Endothelial cell of hepatic sinusoid (primary cell): ENCODE measurements around the gene MPIG6B.

Experiments used
- in situ Hi-C: cut with HindIII; loops from 2 replicates; pipeline ENCODE4 v1.10.0; 2017; ENCODE audit warnings: low sequenced_read_pairs

The MPIG6B gene

GRCh38 chr6:31719001-31719400, 4.2 kb upstream of the MPIG6B start:
- in situ Hi-C loops, result no loop called here

GRCh38 chr6:31720196-31720770, 2.9 kb upstream of the MPIG6B start:
- in situ Hi-C loops, result no loop called here

GRCh38 chr6:31721351-31722020, 1.7 kb upstream of the MPIG6B start, which contains the start of gene LY6G6C:
TSS of gene LY6G6C (minus strand) at chr6:31721746. CDS start at chr6:31721679, 67 bp downstream.
- in situ Hi-C loops, result no loop called here

GRCh38 chr6:31722173-31722572, 1.0 kb upstream of the MPIG6B start:
- in situ Hi-C loops, result no loop called here

GRCh38 chr6:31723980-31724691, 963 bp downstream of the MPIG6B start:
- in situ Hi-C loops, result no loop called here

- in situ Hi-C loops, result no loop called here
Measured at GRCh38 chr6:31725502-31726350, 2.6 kb downstream of the MPIG6B start.

GRCh38 chr6:31727034-31727716, 4.0 kb downstream of the MPIG6B start:
- in situ Hi-C loops, result no loop called here

- in situ Hi-C loops, result no loop called here
Measured at GRCh38 chr6:31727717-31728671, 4.8 kb downstream of the MPIG6B start.

- in situ Hi-C loops, result no loop called here
Measured at GRCh38 chr6:31728767-31729514, 5.8 kb downstream of the MPIG6B start, which contains the start of gene DDAH2. TSS of gene DDAH2 (minus strand) at chr6:31729299. CDS start at chr6:31729161, 138 bp downstream.

GRCh38 chr6:31729515-31729978, 6.4 kb downstream of the MPIG6B start:
- in situ Hi-C loops, result no loop called here

- in situ Hi-C loops, result loop anchor here (5.0 kb wide), 1 partner anchor 38 kb away; no protein-coding TSS in a partner anchor
Measured at GRCh38 chr6:31729979-31730630, 6.9 kb downstream of the MPIG6B start.

- in situ Hi-C loops, result loop anchor here (5.0 kb wide), 1 partner anchor 38 kb away; no protein-coding TSS in a partner anchor
Measured at GRCh38 chr6:31730631-31731086, 7.5 kb downstream of the MPIG6B start.

- in situ Hi-C loops, result loop anchor here (5.0 kb wide), 1 partner anchor 40 kb away; no protein-coding TSS in a partner anchor
Measured at GRCh38 chr6:31732029-31732428, 8.9 kb downstream of the MPIG6B start.

- in situ Hi-C loops, result loop anchor here (5.0 kb wide), 1 partner anchor 41 kb away; no protein-coding TSS in a partner anchor
Measured at GRCh38 chr6:31733734-31734133, 10.6 kb downstream of the MPIG6B start.

- in situ Hi-C loops, result loop anchor here (5.0 kb wide), 1 partner anchor 42 kb away; no protein-coding TSS in a partner anchor
Measured at GRCh38 chr6:31734247-31734820, 11.2 kb downstream of the MPIG6B start.

GRCh38 chr6:31734821-31735406, 11.7 kb downstream of the MPIG6B start:
- in situ Hi-C loops, result loop anchor here (5.0 kb wide), 1 partner anchor 43 kb away; no protein-coding TSS in a partner anchor
